IMR-90 (cell line): ENCODE measurements around the gene KRTAP12-2. TPM values are rescaled to one million over a fixed set of nuclear protein-coding genes. Genes with fewer than 3 reads are reported as not detected.

Source experiments
- ATAC-seq: fragments of 200-7000 bp; cut with Tn5 transposase; 2 replicates; pipeline ENCODE4 v1.9.1; 2020; ENCODE audit warnings: low read depth, mild to moderate bottlenecking, moderate library complexity
- BruUV-seq: library from RNA; stranded (reverse); fragments of 400-500 nt; replicated peaks from 2 replicates; lab custom pipeline; 2021; lab: Mats Ljungman, UMichigan
- CTCF ChIA-PET: fragments of 300-600 bp; formaldehyde crosslinking; extraction: SDS; loops from one replicate; lab custom pipeline; 2021; ENCODE audit warnings: antibody characterized with exemption; lab: Yijun Ruan, JAX
- POLR2A ChIA-PET: fragments of 300-600 bp; sonication (Branson Sonifier 250); formaldehyde crosslinking; loops from one replicate; lab custom pipeline; 2022; ENCODE audit warnings: antibody characterized with exemption; ENCODE audit not compliant: unreplicated experiment; lab: Charles Lee
- DNase-seq: peaks from one replicate; pipeline ENCODE4 v3.0.0; 2013
- H2AFZ ChIP-seq: replicated peaks from 2 replicates; pipeline ENCODE3; 2013; ENCODE audit warnings: low read length, mild to moderate bottlenecking; ENCODE audit not compliant: poor library complexity
- H2AK5ac ChIP-seq: 2 replicates; pipeline ENCODE4 v1.6.1; 2013; ENCODE audit warnings: low read depth, low read length, inconsistent platforms
- H2AK9ac ChIP-seq: replicated peaks from 2 replicates; pipeline ENCODE3; 2013; ENCODE audit warnings: mild to moderate bottlenecking, low read depth, low read length, moderate library complexity; ENCODE audit not compliant: poor library complexity
- H2BK120ac ChIP-seq: 2 replicates; pipeline ENCODE4 v1.6.1; 2013; ENCODE audit warnings: low read depth, low read length, inconsistent platforms
- H2BK15ac ChIP-seq: 3 replicates; pipeline ENCODE4 v1.6.1; 2013; ENCODE audit warnings: low read depth, low read length, inconsistent platforms
- H2BK20ac ChIP-seq: 2 replicates; pipeline ENCODE4 v1.6.1; 2013; ENCODE audit warnings: low read depth, mild to moderate bottlenecking, inconsistent platforms, low read length, moderate library complexity
- H2BK5ac ChIP-seq: 2 replicates; pipeline ENCODE4 v1.6.1; 2013; ENCODE audit warnings: mild to moderate bottlenecking, low read depth, low read length, inconsistent platforms; ENCODE audit not compliant: poor library complexity, severe bottlenecking
- H3K14ac ChIP-seq: replicated peaks from 2 replicates; pipeline ENCODE4 v1.6.1; 2013; ENCODE audit warnings: low read depth, low read length, inconsistent platforms
- H3K18ac ChIP-seq: 2 replicates; pipeline ENCODE4 v1.6.1; 2013; ENCODE audit warnings: low read depth, low read length, control low read depth
- H3K23ac ChIP-seq: 2 replicates; pipeline ENCODE4 v1.6.1; 2013; ENCODE audit warnings: low read depth, low read length, inconsistent platforms
- H3K27ac ChIP-seq: 2 replicates; pipeline ENCODE4 v1.5.1; 2013; ENCODE audit warnings: mild to moderate bottlenecking, control low read depth, low read length; ENCODE audit not compliant: insufficient read depth
- H3K27me3 ChIP-seq: 2 replicates; pipeline ENCODE4 v1.6.1; 2013; ENCODE audit warnings: low read length; ENCODE audit not compliant: control insufficient read depth, insufficient read depth
- H3K36me3 ChIP-seq: 2 replicates; pipeline ENCODE4 v1.6.1; 2013; ENCODE audit warnings: low read length, mixed read lengths; ENCODE audit not compliant: control insufficient read depth, insufficient read depth
- H3K4ac ChIP-seq: 2 replicates; pipeline ENCODE4 v1.6.1; 2013; ENCODE audit warnings: low read depth, low read length, inconsistent platforms
- H3K4me1 ChIP-seq: 2 replicates; pipeline ENCODE4 v1.6.1; 2013; ENCODE audit warnings: low read length, mixed read lengths; ENCODE audit not compliant: control insufficient read depth, insufficient read depth
- H3K4me2 ChIP-seq: 2 replicates; pipeline ENCODE4 v1.6.1; 2013; ENCODE audit warnings: low read depth, mild to moderate bottlenecking, control low read depth, low read length, moderate library complexity
- H3K4me3 ChIP-seq: 2 replicates; pipeline ENCODE4 v1.5.1; 2013; ENCODE audit warnings: low read depth, mild to moderate bottlenecking, control low read depth, low read length, moderate library complexity; ENCODE audit not compliant: insufficient read depth
- H3K56ac ChIP-seq: 2 replicates; pipeline ENCODE4 v1.6.1; 2013; ENCODE audit warnings: low read length, inconsistent platforms; ENCODE audit not compliant: insufficient read depth; ENCODE audit errors: extremely low read depth
- H3K79me1 ChIP-seq, 2 experiments: 2 replicates each; pipeline ENCODE4 v1.6.1; 2013; ENCODE audit warnings: low read length in 2 of 2, inconsistent platforms in 1 of 2, low read depth in 1 of 2
- H3K9ac ChIP-seq: 2 replicates; pipeline ENCODE4 v1.6.1; 2013; ENCODE audit warnings: low read depth, low read length, control low read depth
- H3K9me1 ChIP-seq: 2 replicates; pipeline ENCODE4 v1.6.1; 2013; ENCODE audit warnings: low read length, inconsistent platforms; ENCODE audit not compliant: insufficient read depth
- H3K9me3 ChIP-seq: 2 replicates; pipeline ENCODE4 v1.6.1; 2013; ENCODE audit warnings: low read length; ENCODE audit not compliant: control insufficient read depth, insufficient read depth
- H4K20me1 ChIP-seq: 2 replicates; pipeline ENCODE4 v1.6.1; 2013; ENCODE audit warnings: low read length, inconsistent platforms; ENCODE audit not compliant: insufficient read depth
- H4K5ac ChIP-seq: 2 replicates; pipeline ENCODE4 v1.6.1; 2013; ENCODE audit warnings: mild to moderate bottlenecking, low read depth, low read length, control low read depth
- H4K8ac ChIP-seq, 2 experiments: 2 replicates each; pipeline ENCODE4 v1.6.1; 2013; ENCODE audit warnings: low read depth in 2 of 2, low read length in 2 of 2, control low read depth in 1 of 2, inconsistent platforms in 1 of 2
- H4K91ac ChIP-seq: 2 replicates; pipeline ENCODE4 v1.6.1; 2013; ENCODE audit warnings: low read depth, low read length, inconsistent platforms; ENCODE audit not compliant: insufficient read depth
- BHLHE40 ChIP-seq: fragments of 150-350 bp; IDR thresholded peaks from 2 replicates; pipeline ENCODE4 v1.6.1; 2016; ENCODE audit warnings: mild to moderate bottlenecking, low read depth, low read length
- POLR2A ChIP-seq: IDR thresholded peaks from 2 replicates; pipeline ENCODE4 v1.6.1; 2012; ENCODE audit warnings: mild to moderate bottlenecking, low read depth, low read length
- RAD21 ChIP-seq: IDR thresholded peaks from 2 replicates; pipeline ENCODE4 v1.6.1; 2012; ENCODE audit warnings: low read length, improper control_type of control experiment
- RCOR1 ChIP-seq: IDR thresholded peaks from 2 replicates; pipeline ENCODE4 v1.6.1; 2012; ENCODE audit warnings: mild to moderate bottlenecking, low read length, improper control_type of control experiment; ENCODE audit not compliant: insufficient replicate concordance
- WGBS, 2 experiments: methylation state at CpG; one replicate each; pipeline versions ENCODE4 v1.1.5 to v1.1.7; 2013; ENCODE audit warnings: missing lambda C conversion rate in 2 of 2; ENCODE audit not compliant: insufficient read length in 1 of 2; ENCODE audit errors: extremely low coverage in 2 of 2; 5-methylcytosine and 5-hydroxymethylcytosine counted together
- dilution Hi-C: fragments of 300-500 bp; cut with HindIII; formaldehyde crosslinking; loops from one replicate; pipeline ENCODE4 v1.14.3; 2018; ENCODE audit warnings: low sequenced_read_pairs; ENCODE audit not compliant: unreplicated experiment
- in situ Hi-C: fragments of 300-500 bp; cut with MboI; formaldehyde crosslinking; loops from 3 replicates; pipeline ENCODE4 v1.14.3; 2019; ENCODE audit warnings: low sequenced_read_pairs, inconsistent platforms, mixed read lengths
- intact Hi-C: fragments of 100-400 bp; cut with micrococcal nuclease; formaldehyde crosslinking; loops from 2 replicates; pipeline ENCODE4 v1.10.0; 2022
- polyA plus RNA-seq, 3 experiments: library from polyadenylated mRNA; depleted of rRNA; stranded (reverse); fragments of >200 nt; gene quantifications; 2 replicates each; pipeline ENCODE4 v1.2.3, GENCODE V29; 2012; ENCODE audit warnings: low replicate concordance in 1 of 3
- total RNA-seq: library from RNA; depleted of rRNA; stranded (reverse); fragments of >200 nt; gene quantifications from 2 replicates; pipeline ENCODE4 v1.2.3, GENCODE V29; 2012

KRTAP12-2 gene
- total and polyA plus RNA-seq, 2 of the 4 experiments (the other 2 are of a cell fraction): not detected

GRCh38 chr21:44643741-44644310 is 22.9 kb downstream of the KRTAP12-2 start:
- H2AFZ ChIP-seq: no peak overlapping the region
- no peak overlapping the region for H2BK5ac ChIP-seq
- H3K9ac ChIP-seq: no peak overlapping the region
- in situ Hi-C loops (no loop called here), dilution Hi-C loops (no loop called here), intact Hi-C loops (no loop called here)
- DNase-seq (no peak), ATAC-seq (no peak)
- no peak for TF ChIP-seq RAD21
- no peak for TF ChIP-seq POLR2A
- TF ChIP-seq RCOR1: no peak
- TF ChIP-seq BHLHE40: no peak
- BruUV-seq: no TSS peak
- no peak overlapping the region for H2AK9ac ChIP-seq
- no peak overlapping the region for H4K5ac ChIP-seq
- no peaks in the 10 kb centered on the region for H4K20me1 ChIP-seq
- no peak overlapping the region for H3K18ac ChIP-seq
- no peak overlapping the region for H4K91ac ChIP-seq
- no peak overlapping the region for H3K4ac ChIP-seq
- POLR2A ChIA-PET: no interaction called here
- H2AK5ac ChIP-seq: no peak overlapping the region
- no peak overlapping the region for H4K8ac ChIP-seq
- H3K9me1 ChIP-seq: no peaks in the 10 kb centered on the region
- no peak overlapping the region for H3K23ac ChIP-seq
- H3K36me3 ChIP-seq: no peaks in the 10 kb centered on the region
- H2BK120ac ChIP-seq: no peak overlapping the region
- no peak overlapping the region for H3K4me2 ChIP-seq
- H3K27me3 ChIP-seq: no peaks in the 10 kb centered on the region; the same call in 1 of the 2 replicates
- H3K14ac ChIP-seq: no peak overlapping the region
- CTCF ChIA-PET: no interaction called here
- H3K56ac ChIP-seq: no peak overlapping the region
- H3K4me3 ChIP-seq: no peak overlapping the region
- no peaks in the 10 kb centered on the region for H3K79me1 ChIP-seq
- H3K4me1 ChIP-seq: no peaks in the 10 kb centered on the region
- no peak overlapping the region for H2BK20ac ChIP-seq
- no peak overlapping the region for H3K27ac ChIP-seq
- 63% methylated on average over 2 of the region's 14 CpGs; no CpG with 5 or more reads in 1 of the 2 experiments for WGBS, 2 experiments
- H2BK15ac ChIP-seq: no peak overlapping the region
- H3K9me3 ChIP-seq: peaks cover 10% of the 10 kb centered on the region
